ENCODE results near the gene KIF5A. TPM values are rescaled to one million over a fixed set of nuclear protein-coding genes. Genes with fewer than 3 reads are reported as not detected.

Gene KIF5A
- total RNA-seq, 3 donors from 2014 or later (not counting 1 experiment from before 2014, with no cell fraction given), result 0.09 to 0.40 (median 0.16) TPM

DNA sequence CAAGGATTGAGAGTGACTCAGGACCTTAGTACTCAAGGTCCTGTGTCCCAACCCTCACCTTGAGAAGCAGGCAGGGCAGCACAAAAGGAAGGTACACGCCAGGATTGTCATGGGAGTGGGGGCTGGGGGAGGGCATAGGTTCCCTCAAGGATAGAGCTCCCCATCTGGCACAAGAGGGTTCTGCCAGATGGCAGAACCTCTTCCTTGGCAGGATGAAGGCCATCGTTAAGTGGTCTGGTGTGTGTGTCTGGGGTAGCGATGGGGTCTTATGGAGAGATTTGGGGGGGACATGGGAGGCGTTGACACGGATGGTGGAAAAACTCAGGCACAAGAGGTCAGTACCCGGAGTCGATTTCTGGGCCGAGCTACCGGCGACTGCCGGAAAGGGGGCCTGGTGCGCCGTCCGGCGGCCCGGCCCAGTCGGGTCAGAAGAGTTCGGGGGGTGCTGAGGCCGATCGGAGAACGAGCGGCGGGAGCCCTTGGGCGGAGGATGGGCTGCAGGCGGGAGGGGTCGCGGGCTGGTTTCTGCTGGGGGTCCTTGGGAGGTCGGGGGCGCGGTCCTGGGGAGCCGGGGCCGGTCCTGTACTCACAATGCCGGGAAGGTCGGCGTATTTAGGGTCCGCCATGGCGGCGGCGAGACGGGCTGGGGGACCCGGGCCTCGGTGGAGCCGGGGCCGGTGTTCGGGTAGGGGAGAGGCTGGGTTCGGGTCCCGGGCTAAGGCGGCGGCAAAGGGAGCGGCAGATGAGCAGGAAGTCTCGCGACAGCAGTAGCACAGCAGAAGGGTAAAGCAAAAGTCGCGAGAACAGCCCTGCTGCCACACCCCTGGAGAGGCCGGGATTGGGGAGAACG, 3.2 kb upstream of the KIF5A start, which contains the start of gene DCTN2:
Gene DCTN2 (minus strand): TSS at position 755 of the 850 bp plus-strand sequence. CDS start 129 bp downstream, at position 626.
- H3K4me1 Mint-ChIP-seq, result peaks cover 27 to 47% of the 10 kb centered on the region in 2 donors
- peak; percentile 86 to 91 (median 89) for ATAC-seq

GRCh38 chr12:57547288-57548012, 2.4 kb upstream of the KIF5A start:
- peak overlapping the region; percentile 82 for H3K27ac ChIP-seq (ENCODE audit: low read length)
- H3K27me3 Mint-ChIP-seq (ENCODE audit: low read depth in 2 of 2), result peaks cover 6 to 22% of the 10 kb centered on the region in 2 donors
- peak overlapping the region; percentile 90 for H3K4me3 Mint-ChIP-seq
- H3K4me3 ChIP-seq (ENCODE audit: low read length), result peak overlapping the region; percentile 98
- H3K9me3 ChIP-seq (ENCODE audit: control insufficient read depth, insufficient read depth, low read length), result no peaks in the 10 kb centered on the region
- intact Hi-C loops (cut with micrococcal nuclease), result no loop called here
- ATAC-seq (no peak), DNase-seq (no peak)
- peaks cover 26% of the 10 kb centered on the region for H3K4me1 ChIP-seq (ENCODE audit: control insufficient read depth, insufficient read depth, low read length)
- peaks cover 14% of the 10 kb centered on the region for H3K27me3 ChIP-seq (ENCODE audit: control insufficient read depth, insufficient read depth, low read length)
- peaks cover 27 to 47% of the 10 kb centered on the region in 2 donors for H3K4me1 Mint-ChIP-seq
- no peaks in the 10 kb centered on the region for H3K36me3 ChIP-seq (ENCODE audit: control insufficient read depth, insufficient read depth, low read length)
- no peaks in the 10 kb centered on the region for H3K9me3 Mint-ChIP-seq
- TF ChIP-seq CTCF (IDR thresholded peaks at IDR 0.05), result no peak
- 3% methylated on average over 4 of the region's 9 CpGs for WGBS (ENCODE audit: insufficient coverage)
- no peaks in the 10 kb centered on the region for H3K36me3 Mint-ChIP-seq
- peak overlapping the region; percentile 86 to 95 for H3K27ac Mint-ChIP-seq

More for the DNA sequence above, 3.2 kb upstream of the KIF5A start, which contains the start of gene DCTN2:
- Histone ChIP-seq H3K27me3 (ENCODE audit: control insufficient read depth, insufficient read depth, low read length) (peaks cover 14% of the 10 kb centered on the region), H3K4me1 (ENCODE audit: control insufficient read depth, insufficient read depth, low read length) (peaks cover 26% of the 10 kb centered on the region), H3K27ac (ENCODE audit: low read length) (peak within 1 kb of the TSS; percentile 82), H3K4me3 (ENCODE audit: low read length) (peak within 1 kb of the TSS; percentile 98), H3K36me3 (ENCODE audit: control insufficient read depth, insufficient read depth, low read length) (no peaks in the 10 kb centered on the region), H3K9me3 (ENCODE audit: control insufficient read depth, insufficient read depth, low read length) (no peaks in the 10 kb centered on the region)
- DNase-seq, result peak; percentile 59 to 97
- no peak for TF ChIP-seq CTCF (IDR thresholded peaks at IDR 0.05)
- WGBS (ENCODE audit: insufficient coverage), result under 1% methylated on average over 56 of the region's 56 CpGs
- Mint-ChIP-seq H3K27ac (peak within 1 kb of the TSS; percentile 86 to 95), H3K27me3 (ENCODE audit: low read depth in 2 of 2) (peaks cover 6 to 22% of the 10 kb centered on the region in 2 donors), H3K9me3 (no peaks in the 10 kb centered on the region), H3K36me3 (no peaks in the 10 kb centered on the region), H3K4me3 (peak within 1 kb of the TSS; percentile 90)
- intact Hi-C loops (cut with micrococcal nuclease), result no loop called here

GRCh38 chr12:57548013-57548315, 1.9 kb upstream of the KIF5A start:
- TF ChIP-seq CTCF (IDR thresholded peaks at IDR 0.05), result no peak
- Mint-ChIP-seq H3K9me3 (no peaks in the 10 kb centered on the region), H3K36me3 (no peaks in the 10 kb centered on the region), H3K27me3 (ENCODE audit: low read depth in 2 of 2) (peaks cover 9 to 22% of the 10 kb centered on the region in 2 donors), H3K4me3 (peak overlapping the region; percentile 90), H3K4me1 (peaks cover 27 to 47% of the 10 kb centered on the region in 2 donors), H3K27ac (no peak overlapping the region)
- Histone ChIP-seq H3K4me3 (ENCODE audit: low read length) (no peak overlapping the region), H3K9me3 (ENCODE audit: control insufficient read depth, insufficient read depth, low read length) (no peaks in the 10 kb centered on the region), H3K27ac (ENCODE audit: low read length) (no peak overlapping the region), H3K36me3 (ENCODE audit: control insufficient read depth, insufficient read depth, low read length) (no peaks in the 10 kb centered on the region), H3K27me3 (ENCODE audit: control insufficient read depth, insufficient read depth, low read length) (peaks cover 14% of the 10 kb centered on the region), H3K4me1 (ENCODE audit: control insufficient read depth, insufficient read depth, low read length) (peaks cover 26% of the 10 kb centered on the region)
- intact Hi-C loops (cut with micrococcal nuclease), result no loop called here
- DNase-seq (no peak), ATAC-seq (no peak)
- no CpG with 5 or more reads among the region's 2 CpGs for WGBS (ENCODE audit: insufficient coverage)
